ENCODE data around the gene HSPD1.

GRCh38 chr2:197472166-197472565 is 27.5 kb downstream of the HSPD1 start:
- no peak for TF ChIP-seq CTCF (IDR thresholded peaks at IDR 0.05 in 2 of 3, conservative IDR thresholded peaks at IDR 0.05 in 1 of 3; ENCODE audit: insufficient read depth in 2 of 3, low read depth in 1 of 3, low read length in 3 of 3)
- TF ChIP-seq ATF1 (CRISPR knock-in tag; IDR thresholded peaks at IDR 0.05), result no peak
- TF ChIP-seq ATF1 (tag; IDR thresholded peaks at IDR 0.05), result no peak
- no peak for TF ChIP-seq PCBP1 (IDR thresholded peaks at IDR 0.05; ENCODE audit: low read depth, low read length, poor library complexity, severe bottlenecking)
- no peak for TF ChIP-seq EZH2 (IDR thresholded peaks at IDR 0.05; ENCODE audit: borderline replicate concordance, low read depth, low read length)
- no peak for TF ChIP-seq KDM4B (IDR thresholded peaks at IDR 0.05; ENCODE audit: borderline replicate concordance in 2 of 2, low read depth in 1 of 2)
- TF ChIP-seq POLR2A (conservative IDR thresholded peaks at IDR 0.05), result no peak
- TF ChIP-seq SMARCA4 (IDR thresholded peaks at IDR 0.05), result no peak
- TF ChIP-seq FOXA3 (CRISPR knock-in tag; conservative IDR thresholded peaks at IDR 0.05 in 1 of 2, IDR thresholded peaks at IDR 0.05 in 1 of 2), result no peak
- TF ChIP-seq TAF1 (IDR thresholded peaks at IDR 0.05; ENCODE audit: control insufficient read depth, extremely low read depth, insufficient read depth, low read length, severe bottlenecking), result no peak
- no peak for TF ChIP-seq CBFB (CRISPR knock-in tag; IDR thresholded peaks at IDR 0.05)

Measured in K562 (cell line).